Fibroblast of skin of back (primary cell): Measurements from ENCODE around the gene SPTY2D1.

ENCODE experiments used
- DNase-seq: peaks from one replicate; pipeline ENCODE4 v3.0.0-alpha.2; 2013

The SPTY2D1 gene

DNA sequence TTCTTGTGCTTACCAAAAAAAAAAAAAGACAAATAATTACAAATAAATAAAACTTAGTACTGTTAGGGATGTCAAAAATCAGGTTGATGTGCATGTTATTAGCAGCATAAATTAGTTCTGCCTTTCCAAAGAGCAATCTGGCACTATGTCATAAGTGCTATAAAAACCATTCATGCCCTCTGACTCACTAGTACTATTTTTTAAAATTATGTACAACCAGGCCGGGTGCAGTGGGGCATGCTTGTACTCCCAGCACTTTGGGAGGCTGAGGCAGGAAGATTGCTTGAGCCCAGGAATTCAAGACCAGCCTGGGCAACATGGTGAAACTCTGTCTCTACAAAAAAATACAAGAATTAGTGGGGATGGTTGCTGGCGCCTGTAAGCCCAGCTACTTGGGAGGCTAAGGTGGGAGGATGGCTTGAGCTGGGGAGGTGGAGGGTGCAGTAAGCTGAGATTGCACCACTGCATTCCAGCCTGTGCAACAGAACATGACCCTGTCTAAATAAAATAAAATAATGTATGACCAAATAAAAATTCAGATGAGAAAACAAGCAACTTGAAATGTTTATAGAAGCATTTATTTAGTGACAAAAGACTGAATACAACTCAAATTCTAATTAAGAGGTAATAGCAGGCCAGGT is 70.9 kb downstream of the SPTY2D1 start:
- no peak for DNase-seq
